NCI-H1417 (cell line): ENCODE measurements around the gene BTG3.

Experiments used
- DNase-seq, 3 experiments: peaks; one replicate each; lab custom pipeline; 2025; lab: John Stamatoyannopoulos, UW

The BTG3 gene

DNA sequence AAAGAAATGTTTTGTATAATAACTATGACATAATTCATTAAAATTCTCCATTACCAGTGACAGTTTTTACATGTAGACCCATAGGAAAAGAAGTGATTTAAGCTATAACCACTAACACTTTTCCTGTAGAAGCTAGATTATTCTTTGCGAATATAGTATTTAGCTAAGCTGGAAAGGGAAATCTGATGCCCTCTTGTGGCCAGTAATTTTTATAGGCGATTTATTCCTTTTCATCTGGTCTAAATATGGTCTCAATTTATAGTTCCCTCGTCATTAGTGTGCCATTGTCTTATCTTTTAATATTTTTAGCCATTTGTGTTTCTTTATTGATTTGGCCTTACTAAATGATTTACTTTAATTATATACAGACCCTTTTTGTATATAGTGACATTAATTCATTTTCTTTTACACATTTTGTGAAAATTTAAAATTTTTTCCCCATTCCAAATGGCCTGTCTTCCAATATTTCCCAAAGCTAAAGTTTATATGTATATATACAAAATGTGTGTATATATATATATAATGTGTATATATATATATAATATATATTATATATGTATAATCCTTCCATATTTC lies 26.7 kb downstream of the BTG3 start:
- peak; percentile 48 to 82 (median 75) for DNase-seq

DNA sequence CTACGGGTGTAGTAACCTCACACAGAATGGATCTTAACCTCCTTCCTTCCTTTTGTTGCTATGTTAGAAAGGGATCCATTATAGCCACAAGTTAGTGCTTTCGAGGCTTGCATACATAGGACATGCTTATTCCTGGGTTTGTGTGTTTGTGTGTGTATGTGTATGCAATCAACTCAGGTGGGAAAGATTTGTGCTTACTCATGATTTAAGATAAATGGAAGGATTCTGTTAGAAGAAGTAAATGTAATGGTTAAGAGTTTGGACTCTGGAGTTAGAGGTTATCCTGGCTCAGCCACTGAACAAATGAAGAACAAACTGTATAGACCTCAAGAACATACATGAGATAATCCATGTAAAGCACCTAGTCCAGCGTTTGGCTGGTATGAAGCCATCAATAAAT lies 28.8 kb downstream of the BTG3 start:
- DNase-seq: no peak

DNA sequence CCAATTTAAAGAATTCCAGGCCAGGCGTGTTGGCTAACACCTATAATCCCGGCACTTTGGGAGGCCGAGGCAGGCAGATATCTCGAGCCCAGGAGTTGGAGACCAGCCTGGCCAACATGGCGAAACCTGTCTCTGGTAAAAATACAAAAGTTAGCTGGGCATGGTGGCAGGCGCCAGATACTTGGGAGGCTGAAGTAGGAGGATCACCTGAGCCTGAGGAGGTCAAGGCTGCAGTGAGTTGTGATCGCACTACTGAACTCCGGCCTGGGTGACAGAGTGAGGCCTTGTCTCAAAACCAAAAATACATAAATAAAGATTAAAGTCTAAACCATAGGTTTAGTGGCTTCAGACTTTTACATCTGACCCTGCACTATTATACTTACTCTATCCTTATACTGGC lies 32.4 kb downstream of the BTG3 start:
- no peak for DNase-seq

DNA sequence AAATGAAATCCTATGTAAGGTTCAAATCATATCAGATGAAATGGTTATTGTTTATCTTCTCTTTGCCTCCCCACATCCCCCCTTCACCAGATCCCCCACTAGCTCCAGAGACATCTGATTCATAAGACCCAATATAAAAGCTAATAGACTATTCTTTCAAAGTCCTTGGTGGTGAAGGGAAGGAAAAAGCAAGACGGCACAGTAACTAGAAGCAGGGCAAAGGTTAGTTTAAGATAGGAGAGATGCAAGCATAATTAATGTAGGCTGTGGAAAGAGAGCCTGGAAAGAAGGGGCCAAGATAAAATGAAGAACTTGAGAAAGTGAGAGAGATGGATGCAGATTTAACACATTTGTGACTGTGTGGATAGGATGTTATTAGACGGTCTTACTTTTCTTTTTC lies 33.8 kb downstream of the BTG3 start:
- DNase-seq: no peak

DNA sequence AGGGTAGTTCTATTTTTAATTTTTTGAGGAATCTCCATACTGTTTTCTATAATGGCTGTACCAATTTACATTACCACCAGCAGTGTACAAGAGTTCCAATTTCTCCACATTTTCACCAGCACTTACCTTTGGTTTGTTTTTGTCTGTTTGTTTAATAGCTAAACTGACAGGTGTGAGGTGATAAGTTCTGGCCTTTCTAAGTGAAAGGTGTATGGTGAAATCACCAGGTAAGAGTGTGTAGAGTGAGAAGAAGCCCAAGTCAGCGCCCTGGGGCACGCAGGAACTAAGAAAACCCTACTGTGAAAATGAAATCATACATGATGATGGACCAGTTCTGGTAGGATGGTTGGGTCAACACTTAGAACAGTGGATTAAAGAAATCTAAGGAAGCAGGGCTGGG lies 34.5 kb downstream of the BTG3 start:
- peak in 2 of 3 experiments; percentile 6 to 50 for DNase-seq

DNA sequence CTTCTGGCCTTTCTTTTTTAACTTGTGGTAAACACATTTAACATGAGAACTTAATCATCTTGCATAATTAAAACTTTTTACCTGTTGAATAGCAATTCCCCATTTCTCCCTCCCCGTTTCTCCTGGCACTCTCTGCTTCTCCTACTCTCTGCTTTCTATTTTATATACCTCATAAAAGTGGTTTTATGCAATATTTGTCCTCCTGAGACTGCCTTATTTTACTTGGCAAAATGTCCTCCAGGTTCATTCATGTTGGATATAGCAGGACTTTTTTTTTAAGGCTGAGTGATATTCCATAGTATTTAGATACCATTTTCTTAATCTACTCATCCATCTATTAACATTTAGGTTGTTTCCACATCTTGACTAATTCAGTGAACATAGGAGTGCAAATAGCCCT lies 35.0 kb downstream of the BTG3 start:
- no peak for DNase-seq

DNA sequence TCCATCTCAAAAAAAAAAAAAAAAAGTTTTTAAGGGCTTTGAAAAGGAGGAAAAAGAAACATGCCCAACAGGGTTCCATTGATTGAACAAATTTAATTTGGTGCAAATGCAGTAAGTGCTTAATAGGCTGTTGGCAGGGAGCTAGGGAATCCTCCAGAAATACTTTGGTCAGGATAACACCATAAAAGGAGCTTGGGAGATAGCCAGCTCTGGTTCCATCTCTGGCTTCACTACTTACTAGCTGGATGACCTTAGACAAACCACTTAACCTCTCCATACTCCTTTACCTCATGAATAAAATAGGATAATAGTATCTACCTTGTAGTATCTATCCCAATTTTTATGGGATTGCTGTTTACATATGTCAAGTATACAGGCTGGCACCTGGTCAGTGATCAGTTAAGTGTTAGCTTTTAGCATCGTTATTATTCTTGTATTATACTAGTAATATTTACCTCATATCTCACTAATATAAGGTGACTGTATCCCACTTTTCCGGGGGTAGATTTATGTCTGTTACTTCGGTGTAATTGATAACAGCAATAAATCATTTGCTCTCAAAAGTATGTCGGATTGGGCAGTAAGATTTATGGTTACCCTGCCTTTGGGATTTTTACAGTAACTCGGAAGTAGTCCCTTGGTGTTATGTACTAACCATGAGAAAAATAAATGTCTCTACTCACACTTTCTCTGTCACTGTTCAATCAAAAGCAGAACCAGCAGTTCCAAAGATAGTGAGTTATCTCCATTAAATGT lies 36.4 kb downstream of the BTG3 start:
- DNase-seq: peak; percentile 20 to 90 (median 54)

DNA sequence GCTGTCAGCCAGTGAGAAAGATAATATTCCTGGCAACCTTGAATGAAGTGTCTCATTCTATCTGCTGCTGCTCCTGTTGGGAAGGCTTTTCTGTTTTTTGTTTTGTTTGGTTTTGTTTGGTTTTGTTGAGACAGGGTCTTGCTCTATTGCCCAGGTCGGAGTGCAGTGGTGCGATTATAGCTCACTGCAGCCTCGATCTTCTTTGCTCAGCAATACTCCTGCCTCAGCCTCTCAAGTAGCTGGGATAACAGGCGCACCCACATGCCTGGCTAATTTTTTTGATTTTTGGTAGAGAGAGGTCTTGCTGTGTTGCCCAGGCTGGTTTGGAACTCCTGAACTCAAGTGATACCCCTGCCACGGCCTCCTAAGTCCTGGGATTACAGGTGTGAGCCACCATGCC lies 37.6 kb downstream of the BTG3 start:
- DNase-seq: no peak

DNA sequence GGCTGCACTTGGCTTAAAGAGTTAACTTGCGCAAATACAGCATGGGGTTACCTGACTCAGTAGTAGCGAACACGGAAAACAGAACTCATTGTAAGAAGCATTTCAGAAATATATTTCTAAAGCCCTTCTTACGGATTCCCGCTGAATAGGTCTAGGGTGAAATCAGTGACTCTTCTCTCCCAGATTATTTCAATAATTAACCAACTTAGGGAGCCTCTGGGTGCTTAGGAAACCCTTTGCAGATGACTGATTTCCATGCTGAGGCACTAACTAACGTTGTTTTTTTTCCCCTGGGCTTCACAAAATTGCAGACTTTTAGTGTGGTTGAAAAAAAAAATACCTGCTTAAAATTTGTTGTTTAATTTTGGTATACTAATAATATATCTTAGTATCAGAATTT lies 40.3 kb downstream of the BTG3 start:
- DNase-seq: no peak

DNA sequence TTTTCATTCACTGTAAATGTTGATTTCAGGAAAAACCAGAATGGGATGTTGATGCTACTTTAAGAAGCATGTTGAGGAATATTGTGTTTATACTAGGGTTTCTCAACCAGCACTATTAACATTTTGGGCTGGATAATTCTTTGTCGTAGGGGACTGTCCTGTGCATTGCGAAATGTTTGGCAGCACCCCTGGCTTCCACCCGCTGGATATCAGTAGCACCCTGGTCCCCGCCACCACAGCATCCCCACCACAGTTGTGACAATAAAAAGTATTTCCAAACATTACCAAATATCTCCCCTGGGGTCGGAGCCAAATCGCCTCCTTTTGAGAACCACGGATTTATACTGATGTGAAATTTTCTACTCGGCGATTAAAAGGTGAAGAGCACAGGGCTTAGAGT lies 41.9 kb downstream of the BTG3 start:
- DNase-seq: no peak

DNA sequence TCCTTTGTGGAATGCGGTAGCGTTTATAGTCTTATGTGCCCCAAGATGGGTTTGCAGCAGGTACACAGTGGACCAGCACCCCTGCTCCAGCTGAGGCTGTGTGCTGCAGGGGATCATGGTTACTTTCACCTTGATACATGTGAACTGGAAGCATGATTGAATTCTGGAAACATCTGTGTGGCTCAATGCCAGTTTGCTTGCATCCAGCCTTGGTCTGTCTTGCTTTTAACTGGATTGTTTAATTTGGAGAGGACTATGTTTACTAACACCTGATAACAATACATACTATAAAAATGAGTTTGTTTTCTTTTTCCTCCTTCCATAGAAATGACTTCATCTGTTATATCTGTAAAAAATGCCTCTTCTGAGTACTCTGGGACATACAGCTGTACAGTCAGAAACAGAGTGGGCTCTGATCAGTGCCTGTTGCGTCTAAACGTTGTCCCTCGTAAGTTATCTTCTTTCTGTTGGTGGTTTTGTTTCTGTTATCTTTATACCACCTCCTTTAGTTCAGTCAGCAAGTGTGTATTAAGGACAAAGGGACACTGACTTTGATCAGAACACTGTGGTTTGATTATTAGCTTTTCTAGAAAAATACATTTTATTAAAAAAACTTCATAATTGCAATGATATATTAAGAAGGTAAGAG lies 52.2 kb downstream of the BTG3 start:
- DNase-seq: no peak

DNA sequence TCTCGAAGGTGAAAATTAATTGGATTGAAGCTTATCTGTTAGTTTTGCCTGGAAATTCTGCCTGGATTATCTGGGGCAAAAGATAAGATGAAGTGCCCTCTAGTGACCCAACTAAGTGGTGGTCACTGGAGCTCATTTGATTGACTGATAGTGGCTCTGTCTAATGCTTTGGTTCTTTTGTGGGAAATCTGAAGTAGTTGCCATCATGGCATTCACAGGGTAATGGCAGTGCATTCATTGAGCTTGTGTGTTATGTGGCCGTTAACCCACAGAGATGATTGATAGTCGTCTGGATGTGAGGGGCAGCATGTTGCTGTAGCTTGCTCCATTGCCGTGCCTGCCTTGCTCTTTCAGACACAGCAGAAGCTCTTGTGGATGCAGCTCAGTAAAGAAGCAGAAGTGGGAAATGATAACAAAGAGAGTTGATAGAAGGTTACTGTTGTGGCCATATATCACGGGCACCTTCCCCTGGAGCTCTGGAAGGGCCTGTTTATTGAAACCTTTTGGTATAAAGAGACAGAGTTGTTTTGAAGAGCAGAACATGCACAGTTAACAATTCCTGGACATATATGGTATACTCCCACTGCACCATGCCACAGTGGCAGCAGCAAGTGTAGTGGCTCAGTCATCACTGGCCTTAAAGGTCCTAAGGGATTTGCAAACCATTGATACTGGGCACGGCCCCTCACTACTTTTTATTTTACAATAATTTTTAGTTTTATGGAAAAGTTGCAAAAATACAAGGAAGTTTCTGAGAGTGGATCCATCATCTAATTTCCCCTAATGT lies 57.8 kb downstream of the BTG3 start:
- peak; percentile 4 to 83 (median 55) for DNase-seq

DNA sequence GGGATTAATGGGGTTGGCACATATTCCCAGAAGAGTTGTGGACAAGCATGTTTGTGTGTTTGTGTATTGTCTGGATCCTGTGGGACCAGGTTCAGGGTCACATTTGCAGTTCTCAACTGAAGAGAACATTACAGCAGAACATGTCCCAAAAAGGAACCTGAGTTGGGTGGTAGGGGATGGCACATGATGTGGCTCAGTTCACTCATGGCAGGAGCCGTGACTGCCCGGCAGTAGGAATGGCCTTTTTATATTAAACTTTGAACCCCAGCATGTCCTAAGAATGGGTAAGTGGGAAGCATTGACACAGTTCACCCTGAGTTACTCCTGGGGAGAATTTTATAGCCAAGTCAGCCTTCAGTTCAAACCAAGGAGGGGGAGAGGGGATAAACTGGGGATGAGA lies 58.6 kb downstream of the BTG3 start:
- DNase-seq: no peak

DNA sequence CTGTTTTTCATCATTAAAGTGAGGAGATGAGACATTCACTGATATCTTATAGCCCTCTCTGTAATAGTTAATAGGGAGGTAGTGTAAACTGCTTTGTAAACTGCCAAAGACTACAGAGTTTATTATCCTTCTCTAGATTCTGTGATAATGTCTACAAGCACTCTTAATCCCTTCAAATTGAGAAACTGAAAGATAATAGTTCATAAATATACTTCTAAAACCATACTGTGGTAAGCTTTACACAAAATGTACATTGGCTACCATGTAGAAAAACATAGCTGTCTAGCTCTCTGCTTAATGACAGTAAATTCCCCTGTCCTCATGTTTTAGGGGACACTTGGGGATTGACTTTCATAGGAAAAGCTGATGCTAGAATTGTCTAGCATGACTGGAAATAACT lies 60.3 kb downstream of the BTG3 start:
- no peak for DNase-seq

DNA sequence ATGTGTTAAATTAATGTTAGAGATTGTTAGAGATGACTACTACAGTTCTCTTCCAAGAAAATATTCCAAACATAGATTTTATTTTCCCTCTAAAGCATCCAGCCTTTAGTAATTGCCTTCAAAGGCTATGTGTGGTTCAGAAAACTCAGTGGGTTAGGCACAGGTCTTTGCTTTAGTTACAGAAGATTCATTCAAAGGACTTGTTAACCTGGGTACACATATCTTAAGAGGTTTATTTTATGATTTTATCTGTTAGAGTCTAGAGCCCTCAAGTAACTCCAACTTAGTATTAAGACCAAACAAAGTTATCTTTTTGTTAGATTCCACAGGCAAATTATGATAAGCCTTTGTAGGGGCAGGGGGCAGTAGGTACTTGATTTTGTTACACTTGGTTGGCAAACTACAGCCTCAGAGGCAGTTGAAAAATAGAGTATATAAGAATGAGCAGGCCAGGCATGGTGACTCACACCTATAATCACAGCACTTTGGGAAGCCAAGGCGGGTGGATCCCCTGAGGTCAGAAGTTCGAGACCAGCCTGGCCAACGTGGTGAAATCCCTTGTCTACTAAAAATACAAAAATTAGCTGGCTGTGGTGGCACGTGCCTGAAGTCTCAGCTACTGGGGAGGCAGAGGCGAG lies 61.9 kb downstream of the BTG3 start:
- no peak for DNase-seq

DNA sequence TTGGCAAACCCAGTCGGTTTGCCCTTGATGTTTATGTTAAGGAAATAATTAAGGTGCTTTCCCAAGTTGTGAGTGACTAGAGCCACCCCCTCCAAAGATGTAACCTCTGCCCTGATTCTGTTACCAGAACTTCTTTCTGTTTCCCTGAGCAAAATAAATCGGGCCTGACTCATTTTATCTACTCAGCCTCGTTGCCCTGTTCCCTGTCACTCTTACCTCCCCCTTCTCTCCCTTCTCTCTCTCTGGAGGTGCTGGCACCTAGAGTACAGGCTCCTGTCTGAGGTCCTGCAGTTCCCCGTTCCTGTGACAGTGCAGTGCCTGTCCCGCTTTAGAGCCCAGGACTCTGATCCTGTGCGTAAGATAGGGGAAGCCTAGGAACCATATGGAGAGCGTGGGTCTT lies 64.4 kb downstream of the BTG3 start:
- no peak for DNase-seq

DNA sequence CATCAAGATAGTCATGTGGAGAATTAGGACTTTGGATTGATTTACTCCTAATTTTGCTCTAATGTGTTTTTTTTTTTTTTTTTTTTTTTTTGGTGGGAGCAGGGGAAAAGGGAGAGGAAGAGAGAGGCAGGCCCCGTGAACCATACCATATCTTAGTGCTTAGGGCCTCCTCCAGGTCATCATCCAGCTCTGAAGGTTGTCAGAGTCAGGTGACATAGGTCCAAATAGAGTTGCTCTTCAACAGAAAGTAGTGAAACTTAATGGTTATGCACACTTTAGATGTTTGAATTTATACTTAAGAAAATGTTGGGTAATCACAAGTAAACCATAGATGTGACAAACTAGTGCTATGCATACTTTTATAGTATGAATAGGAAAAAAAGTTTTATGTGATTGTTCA lies 67.7 kb downstream of the BTG3 start:
- DNase-seq: no peak
